Mononuclear cell (primary cell): Measurements from ENCODE around the gene TAPT1. TPM values are rescaled to one million over a fixed set of nuclear protein-coding genes. Genes with fewer than 3 reads are reported as not detected.
"Not testable (repeated sequence)": the region's sequence is repeated elsewhere in the genome, so short reads cannot be mapped to it uniquely, and the experiment has no call there.

Source experiments
- H3K27me3 ChIP-seq: 2 replicates; pipeline ENCODE4 v1.6.0; 2011; ENCODE audit warnings: low read length, control low read depth; ENCODE audit not compliant: insufficient read depth
- H3K4me1 ChIP-seq: 2 replicates; pipeline ENCODE4 v1.5.1; 2011; ENCODE audit warnings: mild to moderate bottlenecking, low read length, control low read depth; ENCODE audit not compliant: insufficient read depth
- H3K4me3 ChIP-seq: 2 replicates; pipeline ENCODE4 v1.5.1; 2011; ENCODE audit warnings: mild to moderate bottlenecking, low read length, moderate library complexity
- H3K9me3 ChIP-seq: 2 replicates; pipeline ENCODE4 v1.5.1; 2011; ENCODE audit warnings: low read depth, mild to moderate bottlenecking, control low read depth, low read length
- total RNA-seq: library from RNA; depleted of rRNA; stranded (reverse); fragments of >200 nt; gene quantifications from one replicate; pipeline ENCODE4 v1.2.3, GENCODE V29; 2012

TAPT1 gene
- total RNA-seq, 1 donor, result 91.8 TPM

DNA sequence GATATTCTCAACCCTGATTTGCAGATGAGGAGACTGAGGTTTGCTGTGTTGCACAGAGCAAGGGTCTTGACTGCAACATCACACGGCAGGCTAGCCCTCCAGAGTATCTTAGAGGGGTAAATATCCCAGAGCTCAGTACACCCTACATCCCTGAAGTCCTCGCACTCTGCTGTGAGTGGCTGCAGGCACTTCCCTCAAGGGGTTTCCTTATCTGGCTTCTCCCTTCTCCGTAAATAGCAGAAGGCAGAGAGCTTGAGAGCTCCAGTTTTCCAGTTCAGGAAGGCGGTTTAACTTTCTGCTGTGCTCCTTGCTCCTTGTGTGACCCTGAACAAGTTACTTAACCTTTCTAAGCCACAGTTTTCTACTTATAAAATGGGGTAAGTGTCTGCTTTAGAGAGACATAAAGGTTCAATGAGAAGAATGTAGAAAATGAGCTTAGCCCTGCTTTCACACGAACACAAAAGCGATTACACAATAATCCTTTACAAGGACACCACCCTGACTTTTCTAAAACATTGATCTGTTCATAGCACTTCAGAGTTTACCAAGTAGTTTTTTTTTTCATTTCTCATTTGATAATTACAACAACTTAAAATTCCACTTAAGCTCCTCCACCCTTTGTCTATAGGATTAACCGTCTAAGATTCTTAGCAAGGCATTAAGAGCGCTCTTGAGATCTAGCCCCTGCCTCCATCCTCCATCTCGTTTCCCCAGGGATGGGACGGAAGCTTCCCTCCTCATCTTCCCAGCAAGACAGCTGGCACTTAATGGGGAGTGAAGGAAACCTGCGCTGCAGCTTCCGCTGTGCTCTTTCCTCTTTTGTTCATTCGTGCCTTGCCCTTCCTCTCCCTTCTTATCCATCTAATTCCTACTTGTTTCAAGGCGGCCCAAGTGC is 68.4 kb downstream of the TAPT1 start:
- H3K4me3 ChIP-seq, result no peak overlapping the region
- no peaks in the 10 kb centered on the region for H3K27me3 ChIP-seq
- H3K4me1 ChIP-seq, result no peaks in the 10 kb centered on the region
- no peaks in the 10 kb centered on the region for H3K9me3 ChIP-seq

DNA sequence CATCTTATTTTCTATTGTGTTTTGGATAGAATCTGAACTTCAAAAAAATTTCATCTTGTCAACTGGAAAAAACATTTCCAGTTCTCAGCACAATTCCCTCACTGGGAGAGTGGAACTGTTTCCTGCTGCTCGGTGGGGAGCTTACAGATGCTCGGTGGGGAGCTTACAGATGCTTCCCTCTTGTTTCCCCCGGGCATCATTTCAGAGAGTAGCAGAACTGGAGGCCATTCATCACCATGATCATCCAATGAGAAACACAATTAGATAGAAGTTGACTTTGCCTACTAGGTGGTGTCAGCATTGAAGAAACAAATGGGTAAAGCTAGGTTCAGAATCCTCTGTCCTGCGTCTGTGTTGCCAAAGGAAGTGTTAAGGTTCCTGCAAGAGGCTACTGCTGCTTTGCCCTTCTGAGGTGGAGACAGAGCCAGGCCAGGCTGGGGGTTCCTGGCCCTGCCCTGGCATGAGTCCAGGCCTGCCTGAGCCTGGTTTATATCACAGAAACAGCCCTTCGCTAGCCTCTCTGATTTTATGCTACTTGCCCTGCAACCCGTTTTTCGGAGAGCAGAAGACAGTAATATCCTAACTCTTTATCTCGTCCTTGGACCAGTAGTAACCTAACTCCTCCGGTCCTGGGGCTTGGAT is 70.6 kb downstream of the TAPT1 start:
- Histone ChIP-seq H3K4me1 (no peaks in the 10 kb centered on the region), H3K9me3 (no peaks in the 10 kb centered on the region), H3K27me3 (no peaks in the 10 kb centered on the region), H3K4me3 (no peak overlapping the region)

DNA sequence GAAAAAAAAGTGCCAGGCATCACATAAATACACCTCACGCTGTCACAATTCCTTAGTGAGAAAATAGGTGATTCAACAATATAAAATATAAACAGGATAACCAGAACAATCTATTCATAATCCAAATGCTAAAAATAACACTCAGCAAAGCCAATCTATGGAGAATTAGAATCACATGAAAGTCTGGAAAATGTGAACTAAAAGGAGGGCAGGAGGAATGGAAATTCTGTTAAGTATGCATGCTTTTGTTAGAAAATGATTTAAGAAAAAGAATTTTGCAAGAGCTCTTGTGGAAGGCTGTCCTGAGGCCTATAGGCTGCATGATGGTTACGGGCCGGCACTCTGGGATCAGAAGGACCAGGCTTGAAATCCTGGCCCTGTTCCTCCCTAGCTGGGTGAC is 71.8 kb downstream of the TAPT1 start:
- H3K4me1 ChIP-seq, result no peaks in the 10 kb centered on the region
- H3K9me3 ChIP-seq, result no peaks in the 10 kb centered on the region
- no peak overlapping the region for H3K4me3 ChIP-seq
- no peaks in the 10 kb centered on the region for H3K27me3 ChIP-seq

DNA sequence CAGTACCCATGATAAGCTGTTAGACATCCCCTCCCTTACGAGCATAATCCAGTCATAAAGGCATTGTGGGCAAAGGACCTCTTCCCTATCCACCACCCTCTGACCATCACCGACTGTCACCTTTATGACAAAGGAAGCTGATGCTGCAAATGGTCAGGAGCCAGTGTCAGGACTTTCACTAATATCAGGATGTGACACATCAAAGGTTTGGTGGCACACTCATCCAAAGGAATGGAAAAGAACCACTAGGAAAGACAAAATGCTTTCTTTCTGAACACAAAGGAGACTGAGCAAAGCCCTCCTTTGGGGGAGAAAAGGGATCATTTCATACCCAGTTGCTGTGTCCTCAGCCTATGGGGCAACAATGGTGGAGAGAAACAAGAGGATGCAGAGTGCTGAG is 75.6 kb downstream of the TAPT1 start:
- Histone ChIP-seq H3K27me3 (no peaks in the 10 kb centered on the region), H3K4me3 (no peak overlapping the region), H3K9me3 (no peaks in the 10 kb centered on the region), H3K4me1 (no peaks in the 10 kb centered on the region)

DNA sequence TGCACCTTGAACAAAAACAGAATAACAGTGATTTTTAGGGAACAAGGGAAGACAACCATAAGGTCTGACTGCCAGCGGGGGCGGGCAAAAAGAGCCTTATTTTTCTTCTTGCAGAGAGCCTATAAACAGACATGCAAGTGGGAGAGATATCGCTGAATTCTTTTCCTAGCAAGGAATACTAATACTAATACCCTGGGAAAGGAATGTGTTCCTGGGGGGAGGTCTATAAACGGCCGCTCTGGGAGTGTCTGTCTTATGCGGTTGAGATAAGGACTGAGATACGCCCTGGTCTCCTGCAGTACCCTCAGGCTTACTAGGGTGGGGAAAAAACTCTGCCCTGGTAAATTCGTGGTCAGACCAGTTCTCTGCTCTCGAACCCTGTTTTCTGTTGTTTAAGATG is 81.4 kb downstream of the TAPT1 start:
- H3K9me3 ChIP-seq, result not testable (repeated sequence)

DNA sequence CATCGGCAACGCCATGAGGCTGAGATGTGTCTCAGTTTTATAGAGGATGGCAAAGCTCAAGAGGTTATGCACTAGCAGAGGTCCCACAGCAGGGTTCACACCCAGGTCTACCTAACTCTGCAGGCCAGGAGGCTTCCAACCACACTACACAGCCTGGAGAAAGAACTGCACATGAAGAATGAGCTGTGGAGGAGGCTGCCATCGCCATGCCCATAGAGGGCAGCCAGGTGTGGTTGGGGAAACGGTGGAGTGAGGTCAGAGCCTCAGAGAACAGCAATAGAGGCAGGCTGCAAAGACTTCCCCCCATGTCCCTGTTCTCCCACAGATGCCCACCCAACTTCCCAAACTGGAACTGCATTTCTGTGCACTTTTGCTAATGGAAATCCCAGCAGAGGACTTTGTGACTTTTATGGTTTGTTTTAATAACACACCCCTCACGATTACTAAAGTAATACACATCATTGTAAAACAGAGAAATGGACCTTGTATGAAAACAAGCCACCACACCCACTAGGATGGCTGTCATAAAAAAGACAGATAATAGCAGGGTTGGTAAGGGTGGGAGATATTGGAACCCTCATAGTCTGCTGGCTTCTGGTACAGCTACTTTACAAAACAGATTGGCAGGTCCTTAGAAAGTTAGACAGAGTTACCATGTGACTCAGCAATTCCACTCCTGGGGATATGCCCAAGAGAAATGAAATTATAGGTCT is 83.5 kb downstream of the TAPT1 start:
- H3K27me3 ChIP-seq, result no peaks in the 10 kb centered on the region
- no peaks in the 10 kb centered on the region for H3K4me1 ChIP-seq
- no peaks in the 10 kb centered on the region for H3K9me3 ChIP-seq
- no peak overlapping the region for H3K4me3 ChIP-seq

More for the DNA sequence above, 81.4 kb downstream of the TAPT1 start:
- H3K27me3 ChIP-seq, H3K4me1 ChIP-seq, H3K4me3 ChIP-seq: not testable (repeated sequence)

DNA sequence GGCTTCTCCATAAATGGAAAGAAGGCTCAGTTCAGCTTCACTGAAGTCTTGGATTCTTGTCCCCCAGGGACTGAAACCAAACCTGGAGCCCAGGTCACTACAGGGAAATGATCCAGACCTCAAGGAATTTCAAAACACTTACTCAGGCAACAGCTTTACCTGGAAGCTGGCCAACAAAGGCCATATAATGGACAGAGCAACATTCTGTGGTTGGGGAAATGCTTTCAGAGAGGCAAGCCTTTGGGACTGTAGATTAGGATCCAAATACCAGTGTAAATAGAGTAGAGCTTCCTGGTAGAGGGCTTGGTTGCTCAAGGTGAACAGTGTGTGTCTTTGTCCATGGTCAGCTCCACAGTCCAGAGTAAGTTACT is 85.4 kb downstream of the TAPT1 start:
- no peak overlapping the region for H3K4me3 ChIP-seq
- no peaks in the 10 kb centered on the region for H3K9me3 ChIP-seq
- no peaks in the 10 kb centered on the region for H3K4me1 ChIP-seq
- H3K27me3 ChIP-seq, result no peaks in the 10 kb centered on the region

DNA sequence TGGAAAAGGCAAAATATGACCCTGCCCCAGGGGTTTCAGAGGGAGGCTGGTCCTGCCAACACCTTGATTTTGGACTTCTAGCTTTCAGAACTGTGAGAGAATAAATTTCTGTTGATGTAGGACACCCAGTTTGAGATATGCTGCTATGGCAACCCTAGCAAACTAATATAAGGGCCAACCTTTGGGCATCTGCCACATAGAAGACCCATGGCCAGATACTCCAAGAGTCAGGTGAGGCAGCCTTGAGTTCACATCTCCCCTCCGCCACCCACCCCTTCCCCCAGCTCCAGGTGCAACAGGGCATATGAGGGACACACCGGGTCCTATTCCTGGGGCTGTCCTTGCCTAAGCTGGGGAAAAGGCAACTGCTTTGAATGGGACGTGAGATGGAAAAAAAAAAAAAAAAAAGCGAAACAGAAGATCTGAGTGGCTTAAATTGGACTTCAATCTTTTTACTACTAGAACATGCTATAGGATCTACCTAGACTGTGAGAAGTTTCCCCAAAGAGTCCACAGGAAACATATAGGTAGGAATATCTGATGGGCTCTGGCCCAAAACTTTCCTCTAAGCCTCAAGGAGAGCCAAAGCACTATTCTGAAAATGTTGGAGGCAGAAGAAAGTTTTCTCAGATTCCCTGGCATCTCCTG is 85.9 kb downstream of the TAPT1 start:
- Histone ChIP-seq H3K4me1 (no peaks in the 10 kb centered on the region), H3K9me3 (no peaks in the 10 kb centered on the region), H3K4me3 (no peak overlapping the region), H3K27me3 (no peaks in the 10 kb centered on the region)

DNA sequence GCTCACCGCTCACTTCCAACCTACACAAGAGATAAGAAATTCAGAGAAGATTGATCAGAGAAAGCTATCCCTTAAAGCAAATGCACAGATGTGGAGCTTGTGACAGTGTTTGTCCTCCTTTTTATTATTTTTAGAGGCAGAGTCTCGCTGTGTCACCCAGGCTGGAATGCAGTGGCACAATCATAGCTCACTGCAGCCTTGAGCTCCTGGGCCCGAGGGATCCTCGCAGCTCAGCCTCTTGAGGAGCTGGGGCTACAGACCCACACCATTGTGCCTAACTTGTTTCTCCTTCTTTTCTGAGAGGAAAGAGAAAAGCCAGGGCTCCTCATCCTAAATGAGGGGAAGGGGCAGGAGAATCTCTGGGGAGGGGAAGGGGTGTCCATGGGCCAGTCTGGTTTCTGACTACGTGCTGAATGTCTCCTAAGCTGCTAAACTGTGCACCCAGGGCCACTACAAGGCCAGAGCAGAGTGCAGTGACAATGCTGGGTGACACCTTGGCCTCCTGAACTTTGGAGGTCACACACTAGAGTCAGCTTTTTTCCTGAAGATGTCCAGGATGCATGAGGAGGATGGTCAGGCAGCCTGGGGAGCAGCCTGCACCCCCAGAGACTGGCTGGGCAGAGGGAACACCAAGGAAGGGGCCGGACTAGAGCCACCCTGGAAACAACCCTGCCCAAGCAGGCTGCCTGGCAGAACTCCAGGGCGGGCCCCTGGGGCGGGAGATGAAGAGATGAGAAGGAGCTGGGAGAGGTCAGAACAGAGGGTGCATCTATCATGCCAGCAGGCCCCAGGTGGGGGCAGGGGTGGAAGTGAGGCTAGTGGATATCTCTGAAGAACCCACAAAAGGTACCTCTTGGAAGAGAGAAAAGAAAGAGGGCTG is 87.0 kb downstream of the TAPT1 start:
- H3K9me3 ChIP-seq, result no peaks in the 10 kb centered on the region
- H3K4me1 ChIP-seq, result no peaks in the 10 kb centered on the region
- H3K4me3 ChIP-seq, result no peak overlapping the region
- no peaks in the 10 kb centered on the region for H3K27me3 ChIP-seq

DNA sequence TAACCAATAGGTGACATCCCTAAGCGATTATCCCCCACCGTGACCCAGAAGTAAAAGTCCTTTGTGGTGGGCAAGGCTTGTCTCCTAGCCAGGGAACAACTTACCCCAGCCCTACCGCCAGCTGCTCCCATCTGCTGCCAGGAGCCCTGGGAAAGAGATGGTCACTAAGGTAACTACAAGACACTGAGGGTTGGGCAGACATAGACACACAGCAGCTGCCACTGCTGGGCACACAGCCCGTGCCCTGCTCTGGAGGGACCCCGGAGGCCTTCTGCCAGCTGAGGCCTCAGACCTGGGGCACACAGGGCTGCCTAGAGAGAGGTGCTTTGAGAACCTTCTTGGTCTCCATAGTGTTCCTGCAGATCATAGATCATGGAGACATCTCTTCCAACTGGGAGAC is 89.4 kb downstream of the TAPT1 start:
- Histone ChIP-seq H3K4me3 (no peak overlapping the region), H3K4me1 (no peaks in the 10 kb centered on the region), H3K9me3 (no peaks in the 10 kb centered on the region), H3K27me3 (no peaks in the 10 kb centered on the region)

DNA sequence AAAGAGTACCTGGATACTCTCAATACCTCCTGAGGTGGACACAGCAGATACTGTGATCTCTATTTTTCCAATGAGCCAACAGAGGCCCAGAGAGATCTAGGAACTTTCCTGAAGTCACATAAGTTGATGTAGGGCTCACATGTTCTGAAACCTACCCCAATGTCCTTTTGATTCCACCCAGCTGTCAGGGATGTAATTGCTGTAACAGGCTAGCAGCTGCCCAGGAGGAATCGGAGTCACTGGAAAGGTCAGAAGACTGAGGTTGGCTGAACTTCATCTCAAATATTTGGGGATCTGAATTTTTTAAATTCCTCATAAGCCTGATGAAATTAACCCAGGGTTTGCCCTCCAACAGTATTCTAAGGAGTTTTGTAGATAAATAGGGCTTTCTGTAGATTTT is 90.0 kb downstream of the TAPT1 start:
- no peak overlapping the region for H3K4me3 ChIP-seq
- no peaks in the 10 kb centered on the region for H3K4me1 ChIP-seq
- no peaks in the 10 kb centered on the region for H3K27me3 ChIP-seq
- no peaks in the 10 kb centered on the region for H3K9me3 ChIP-seq

DNA sequence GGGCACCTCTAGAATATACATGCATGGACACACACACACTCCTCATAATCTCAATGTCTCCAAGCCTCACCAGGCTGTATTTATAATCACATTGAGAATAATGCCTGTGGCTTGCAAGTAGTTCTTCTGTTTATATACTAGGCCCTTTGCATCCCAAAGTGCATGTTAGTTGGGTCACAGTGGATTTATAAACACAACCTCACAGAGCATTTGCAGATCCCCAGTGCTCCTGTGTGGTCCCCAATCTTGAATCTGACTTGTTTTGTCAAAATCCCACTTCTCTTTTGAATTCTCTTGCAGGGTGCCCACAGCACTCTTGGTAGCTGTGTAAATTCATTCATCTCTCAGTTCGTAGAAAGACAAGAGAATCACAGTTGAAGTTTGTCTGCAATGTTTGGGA is 92.9 kb downstream of the TAPT1 start:
- Histone ChIP-seq H3K4me1 (no peaks in the 10 kb centered on the region), H3K4me3 (no peak overlapping the region), H3K9me3 (no peaks in the 10 kb centered on the region)

DNA sequence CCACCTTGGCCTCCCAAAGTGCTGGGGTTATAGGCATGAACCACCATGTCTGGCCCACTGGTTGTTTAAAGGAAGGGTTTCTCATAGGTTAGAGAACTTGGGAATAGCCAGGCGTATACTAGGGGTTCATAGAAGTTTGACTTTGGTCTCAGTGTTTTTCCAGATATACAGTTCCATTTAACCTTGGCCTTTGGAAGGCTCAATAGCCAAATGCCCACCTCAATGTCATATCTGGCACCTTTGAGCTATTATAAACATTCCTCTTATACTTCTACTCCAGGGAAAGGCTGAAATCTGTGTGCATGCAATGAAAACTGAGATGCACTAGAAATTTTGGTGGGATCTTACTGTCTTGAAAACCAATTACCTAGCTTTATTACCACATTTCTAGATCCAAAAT is 95.0 kb downstream of the TAPT1 start:
- Histone ChIP-seq H3K4me1 (no peaks in the 10 kb centered on the region), H3K9me3 (no peaks in the 10 kb centered on the region), H3K27me3 (no peaks in the 10 kb centered on the region), H3K4me3 (no peak overlapping the region)

More for the DNA sequence above, 92.9 kb downstream of the TAPT1 start:
- H3K27me3 ChIP-seq, result no peaks in the 10 kb centered on the region

DNA sequence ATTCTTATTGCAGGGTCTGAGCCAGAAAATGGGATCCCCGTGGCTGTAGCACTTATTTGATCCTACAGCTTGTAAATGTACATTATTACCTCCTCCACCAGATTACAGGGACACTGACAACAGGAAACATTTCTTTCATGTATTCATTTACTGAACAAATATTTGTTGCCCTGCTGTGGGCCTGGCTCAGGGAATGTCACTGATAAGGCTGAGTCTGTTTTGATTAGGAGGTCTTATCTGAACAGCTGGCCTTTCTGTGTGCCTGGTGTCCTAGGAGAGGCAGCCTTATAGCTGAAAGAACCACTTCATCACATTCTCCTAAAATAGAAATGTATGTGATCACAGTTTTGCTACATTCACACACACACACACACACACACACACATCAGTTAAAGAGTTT is 96.9 kb downstream of the TAPT1 start:
- Histone ChIP-seq H3K4me1 (no peaks in the 10 kb centered on the region), H3K27me3 (no peaks in the 10 kb centered on the region), H3K4me3 (no peak overlapping the region), H3K9me3 (no peaks in the 10 kb centered on the region)
